HG03103 (cell line): Measurements from ENCODE around the gene ARRDC1.
"Not testable (repeated sequence)": the region's sequence is repeated elsewhere in the genome, so short reads cannot be mapped to it uniquely, and the experiment has no call there.

Experiments
- ATAC-seq: cut with Tn5 transposase; IDR thresholded peaks from one replicate; pipeline ENCODE4 v1.9.1; 2021; ENCODE audit warnings: low read depth; ENCODE audit not compliant: unreplicated experiment

ARRDC1 gene

GRCh38 chr9:137612741-137613142 lies 7.3 kb downstream of the ARRDC1 start:
- no peak for ATAC-seq

GRCh38 chr9:137613259-137613658 lies 7.8 kb downstream of the ARRDC1 start:
- ATAC-seq = no peak

- no peak for ATAC-seq
Measured at GRCh38 chr9:137613738-137614523, 8.4 kb downstream of the ARRDC1 start.

GRCh38 chr9:137614631-137615386 lies 9.3 kb downstream of the ARRDC1 start:
- no peak for ATAC-seq

- no peak for ATAC-seq
Measured at GRCh38 chr9:137615387-137615871, 9.9 kb downstream of the ARRDC1 start.

GRCh38 chr9:137618105-137619067 lies 12.9 kb downstream of the ARRDC1 start, which contains the start of gene EHMT1:
Gene EHMT1 (plus strand): TSS chr9:137619005. CDS start chr9:137619029, 24 bp downstream.
- ATAC-seq = peak; percentile 55

GRCh38 chr9:137619240-137620047 lies 14.0 kb downstream of the ARRDC1 start:
- ATAC-seq = peak; percentile 8

- ATAC-seq = no peak
Measured at GRCh38 chr9:137620048-137620405, 14.5 kb downstream of the ARRDC1 start.

- ATAC-seq = no peak
Measured at GRCh38 chr9:137620581-137620980, 15.1 kb downstream of the ARRDC1 start.

GRCh38 chr9:137621131-137621757 lies 15.8 kb downstream of the ARRDC1 start:
- no peak for ATAC-seq

- not testable (repeated sequence) for ATAC-seq
Measured at GRCh38 chr9:137622211-137622610, 16.7 kb downstream of the ARRDC1 start.

GRCh38 chr9:137626464-137626863 lies 21.0 kb downstream of the ARRDC1 start:
- no peak for ATAC-seq

- not testable (repeated sequence) for ATAC-seq
Measured at GRCh38 chr9:137627406-137627805, 21.9 kb downstream of the ARRDC1 start.

- ATAC-seq = no peak
Measured at GRCh38 chr9:137630126-137630525, 24.6 kb downstream of the ARRDC1 start.

- no peak for ATAC-seq
Measured at GRCh38 chr9:137630679-137631078, 25.2 kb downstream of the ARRDC1 start.

GRCh38 chr9:137631345-137632229 lies 26.1 kb downstream of the ARRDC1 start:
- no peak for ATAC-seq

- no peak for ATAC-seq
Measured at GRCh38 chr9:137632230-137633161, 27.0 kb downstream of the ARRDC1 start.
